ENCODE measurements around the gene BAAT.
"Not testable (repeated sequence)": the region's sequence is repeated elsewhere in the genome, so short reads cannot be mapped to it uniquely, and the experiment has no call there.

The BAAT gene

DNA sequence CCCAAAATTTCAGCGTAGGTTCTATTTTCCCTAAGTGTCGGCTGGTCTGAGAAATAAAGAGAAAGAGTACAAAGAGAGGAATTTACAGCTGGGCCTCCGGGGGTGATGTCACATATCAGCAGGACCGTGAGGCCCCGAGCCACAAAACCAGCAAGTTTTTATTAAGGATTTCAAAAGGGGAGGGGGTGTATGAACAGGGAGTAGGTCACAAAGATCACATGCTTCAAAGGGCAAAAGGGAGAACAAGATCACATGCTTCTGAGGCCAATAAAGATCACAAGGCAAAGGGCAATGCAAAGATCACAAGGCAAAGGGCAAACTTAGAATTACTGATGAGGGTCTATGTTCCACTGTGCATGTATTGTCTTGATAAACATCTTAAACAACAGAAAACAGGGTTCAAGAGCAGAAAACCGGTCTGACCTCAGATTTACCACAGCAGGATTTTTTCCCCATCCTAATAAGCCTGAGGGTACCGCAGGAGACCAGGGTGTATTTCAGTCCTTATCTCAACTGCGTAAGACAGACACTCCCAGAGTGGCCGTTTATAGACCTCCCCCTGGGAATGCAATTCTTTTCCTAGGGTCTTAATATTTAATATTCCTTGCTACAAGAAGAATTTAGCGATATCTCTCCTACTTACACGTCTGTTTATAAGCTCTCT is at the start of gene BAAT:
TSS of gene BAAT (minus strand) at position 134 of the 664 bp plus-strand sequence. CDS start 13,602 bp downstream, outside the sequence.
- H3K4me1 ChIP-seq (ENCODE audit: control insufficient read depth in 1 of 2, insufficient read depth in 2 of 2, low read length in 2 of 2); H3K9ac ChIP-seq (ENCODE audit: low read depth in 1 of 2, low read length in 2 of 2); H3K4me3 ChIP-seq (ENCODE audit: low read depth in 1 of 2, low read length in 2 of 2); H3K27me3 ChIP-seq (ENCODE audit: control insufficient read depth in 1 of 2, insufficient read depth in 2 of 2, low read length in 2 of 2); H3K9me3 ChIP-seq (ENCODE audit: control insufficient read depth in 1 of 2, low read length in 2 of 2); H3K27ac ChIP-seq (ENCODE audit: low read depth, low read length): not testable (repeated sequence)
- peaks cover 4 to 17% of the 10 kb centered on the region in 2 donors for H3K36me3 ChIP-seq (ENCODE audit: control insufficient read depth in 1 of 2, insufficient read depth in 2 of 2, low read length in 2 of 2)

DNA sequence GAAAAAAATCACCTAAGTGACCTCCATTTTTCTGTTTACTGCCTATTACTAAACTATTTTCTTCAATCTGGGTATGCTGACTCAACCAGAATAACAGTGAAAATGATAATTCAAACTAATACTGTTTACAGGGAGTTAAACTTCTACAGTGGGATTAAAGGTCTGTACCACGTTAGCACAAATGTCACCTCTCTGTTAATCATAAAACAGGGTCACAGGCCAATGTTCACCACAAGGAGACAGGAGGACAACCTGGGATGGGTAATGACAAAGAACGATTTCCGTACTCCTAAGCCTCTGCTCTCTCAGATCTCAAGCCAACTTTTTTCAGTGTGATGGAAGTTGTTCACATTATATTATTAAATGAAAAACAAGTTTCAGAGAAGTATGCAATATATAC is 48.4 kb upstream of the BAAT start:
- H3K4me3 ChIP-seq (ENCODE audit: low read depth in 1 of 2, low read length in 2 of 2) = peak overlapping the region; percentile 62 to 79
- peak overlapping the region; percentile 78 for H3K27ac ChIP-seq (ENCODE audit: low read depth, low read length)
- peaks cover 5 to 41% of the 10 kb centered on the region in 2 donors for H3K4me1 ChIP-seq (ENCODE audit: control insufficient read depth in 1 of 2, insufficient read depth in 2 of 2, low read length in 2 of 2)
- H3K9ac ChIP-seq (ENCODE audit: low read depth in 1 of 2, low read length in 2 of 2) = peak overlapping the region; percentile 34 to 89
- H3K27me3 ChIP-seq (ENCODE audit: control insufficient read depth in 1 of 2, insufficient read depth in 2 of 2, low read length in 2 of 2) = no peaks in the 10 kb centered on the region
- H3K36me3 ChIP-seq (ENCODE audit: control insufficient read depth in 1 of 2, insufficient read depth in 2 of 2, low read length in 2 of 2) = peaks cover 28 to 33% of the 10 kb centered on the region in 2 donors
- H3K9me3 ChIP-seq (ENCODE audit: control insufficient read depth in 1 of 2, low read length in 2 of 2) = no peaks in the 10 kb centered on the region

- H3K27ac ChIP-seq (ENCODE audit: low read depth, low read length) = no peak overlapping the region
- peaks cover 5 to 38% of the 10 kb centered on the region in 2 donors for H3K4me1 ChIP-seq (ENCODE audit: control insufficient read depth in 1 of 2, insufficient read depth in 2 of 2, low read length in 2 of 2)
- no peaks in the 10 kb centered on the region for H3K27me3 ChIP-seq (ENCODE audit: control insufficient read depth in 1 of 2, insufficient read depth in 2 of 2, low read length in 2 of 2)
- no peaks in the 10 kb centered on the region for H3K9me3 ChIP-seq (ENCODE audit: control insufficient read depth in 1 of 2, low read length in 2 of 2)
- peak overlapping the region; percentile 62 to 79 for H3K4me3 ChIP-seq (ENCODE audit: low read depth in 1 of 2, low read length in 2 of 2)
- H3K9ac ChIP-seq (ENCODE audit: low read depth in 1 of 2, low read length in 2 of 2) = peak overlapping the region; percentile 34 to 89
- peaks cover 33 to 34% of the 10 kb centered on the region in 2 donors for H3K36me3 ChIP-seq (ENCODE audit: control insufficient read depth in 1 of 2, insufficient read depth in 2 of 2, low read length in 2 of 2)
Measured at GRCh38 chr9:101432740-101433139, 47.9 kb upstream of the BAAT start.

GRCh38 chr9:101432171-101432570 is 47.4 kb upstream of the BAAT start:
- peak overlapping the region; percentile 11 for H3K27ac ChIP-seq (ENCODE audit: low read depth, low read length)

GRCh38 chr9:101429736-101430135 is 44.9 kb upstream of the BAAT start:
- Histone ChIP-seq H3K4me3 (ENCODE audit: low read depth in 1 of 2, low read length in 2 of 2) (no peak overlapping the region), H3K9ac (ENCODE audit: low read depth in 1 of 2, low read length in 2 of 2) (no peak overlapping the region), H3K27me3 (ENCODE audit: control insufficient read depth in 1 of 2, insufficient read depth in 2 of 2, low read length in 2 of 2) (no peaks in the 10 kb centered on the region), H3K27ac (ENCODE audit: low read depth, low read length) (no peak overlapping the region), H3K36me3 (ENCODE audit: control insufficient read depth in 1 of 2, insufficient read depth in 2 of 2, low read length in 2 of 2) (peaks cover 57 to 61% of the 10 kb centered on the region in 2 donors), H3K9me3 (ENCODE audit: control insufficient read depth in 1 of 2, low read length in 2 of 2) (no peaks in the 10 kb centered on the region), H3K4me1 (ENCODE audit: control insufficient read depth in 1 of 2, insufficient read depth in 2 of 2, low read length in 2 of 2) (peaks cover 5 to 21% of the 10 kb centered on the region in 2 donors)

More at GRCh38 chr9:101432171-101432570, 47.4 kb upstream of the BAAT start:
- H3K27me3 ChIP-seq (ENCODE audit: control insufficient read depth in 1 of 2, insufficient read depth in 2 of 2, low read length in 2 of 2) = no peaks in the 10 kb centered on the region
- peak overlapping the region in 1 of 2 donors; percentile 89 for H3K9ac ChIP-seq (ENCODE audit: low read depth in 1 of 2, low read length in 2 of 2)
- peaks cover 5 to 33% of the 10 kb centered on the region in 2 donors for H3K4me1 ChIP-seq (ENCODE audit: control insufficient read depth in 1 of 2, insufficient read depth in 2 of 2, low read length in 2 of 2)
- H3K4me3 ChIP-seq (ENCODE audit: low read depth in 1 of 2, low read length in 2 of 2) = peak overlapping the region; percentile 62 to 79
- H3K9me3 ChIP-seq (ENCODE audit: control insufficient read depth in 1 of 2, low read length in 2 of 2) = no peaks in the 10 kb centered on the region
- H3K36me3 ChIP-seq (ENCODE audit: control insufficient read depth in 1 of 2, insufficient read depth in 2 of 2, low read length in 2 of 2) = peaks cover 38 to 39% of the 10 kb centered on the region in 2 donors

GRCh38 chr9:101428909-101429308 is 44.1 kb upstream of the BAAT start:
- Histone ChIP-seq H3K36me3 (ENCODE audit: control insufficient read depth in 1 of 2, insufficient read depth in 2 of 2, low read length in 2 of 2) (peaks cover 53 to 67% of the 10 kb centered on the region in 2 donors), H3K4me3 (ENCODE audit: low read depth in 1 of 2, low read length in 2 of 2) (no peak overlapping the region), H3K9me3 (ENCODE audit: control insufficient read depth in 1 of 2, low read length in 2 of 2) (no peaks in the 10 kb centered on the region), H3K27me3 (ENCODE audit: control insufficient read depth in 1 of 2, insufficient read depth in 2 of 2, low read length in 2 of 2) (no peaks in the 10 kb centered on the region), H3K9ac (ENCODE audit: low read depth in 1 of 2, low read length in 2 of 2) (no peak overlapping the region), H3K4me1 (ENCODE audit: control insufficient read depth in 1 of 2, insufficient read depth in 2 of 2, low read length in 2 of 2) (peaks cover 5 to 21% of the 10 kb centered on the region in 2 donors), H3K27ac (ENCODE audit: low read depth, low read length) (no peak overlapping the region)

DNA sequence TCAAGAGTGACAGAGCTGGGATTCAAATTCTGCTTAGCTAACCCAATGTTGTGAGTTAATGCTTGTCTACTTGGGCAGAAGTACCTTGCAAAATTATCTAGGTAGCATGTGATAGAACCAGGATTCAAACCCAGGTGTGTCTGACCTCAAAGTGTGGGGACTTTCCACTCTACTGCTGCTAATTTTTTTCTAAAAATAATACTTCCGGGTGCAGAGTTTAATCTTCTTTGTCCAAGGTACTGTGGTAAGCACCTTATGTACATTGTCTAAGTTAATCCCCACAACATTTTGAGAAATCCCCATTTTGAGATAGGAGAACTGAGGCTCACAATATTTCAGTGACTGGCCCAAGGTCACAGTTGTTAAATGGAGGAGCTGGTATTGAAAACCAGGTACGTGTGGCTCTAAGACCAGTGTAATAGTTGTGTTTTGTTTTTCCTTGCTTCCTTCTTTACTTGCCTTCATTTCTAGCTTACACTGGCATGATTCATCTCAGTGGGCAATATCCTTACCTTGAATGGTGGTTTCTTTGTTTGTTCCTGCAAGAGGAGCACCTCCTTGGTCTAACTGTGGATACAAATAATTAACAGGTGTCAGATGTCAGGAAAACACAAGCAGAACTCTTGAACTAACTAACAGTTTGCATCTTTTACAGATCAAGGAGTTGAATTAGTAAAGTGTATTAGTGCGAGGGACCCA is 43.3 kb upstream of the BAAT start:
- H3K4me1 ChIP-seq (ENCODE audit: control insufficient read depth in 1 of 2, insufficient read depth in 2 of 2, low read length in 2 of 2) = peaks cover 2 to 21% of the 10 kb centered on the region in 2 donors
- no peaks in the 10 kb centered on the region for H3K9me3 ChIP-seq (ENCODE audit: control insufficient read depth in 1 of 2, low read length in 2 of 2)
- H3K27me3 ChIP-seq (ENCODE audit: control insufficient read depth in 1 of 2, insufficient read depth in 2 of 2, low read length in 2 of 2) = no peaks in the 10 kb centered on the region
- no peak overlapping the region for H3K4me3 ChIP-seq (ENCODE audit: low read depth in 1 of 2, low read length in 2 of 2)
- H3K36me3 ChIP-seq (ENCODE audit: control insufficient read depth in 1 of 2, insufficient read depth in 2 of 2, low read length in 2 of 2) = peaks cover 61 to 72% of the 10 kb centered on the region in 2 donors
- H3K27ac ChIP-seq (ENCODE audit: low read depth, low read length) = no peak overlapping the region
- no peak overlapping the region for H3K9ac ChIP-seq (ENCODE audit: low read depth in 1 of 2, low read length in 2 of 2)

DNA sequence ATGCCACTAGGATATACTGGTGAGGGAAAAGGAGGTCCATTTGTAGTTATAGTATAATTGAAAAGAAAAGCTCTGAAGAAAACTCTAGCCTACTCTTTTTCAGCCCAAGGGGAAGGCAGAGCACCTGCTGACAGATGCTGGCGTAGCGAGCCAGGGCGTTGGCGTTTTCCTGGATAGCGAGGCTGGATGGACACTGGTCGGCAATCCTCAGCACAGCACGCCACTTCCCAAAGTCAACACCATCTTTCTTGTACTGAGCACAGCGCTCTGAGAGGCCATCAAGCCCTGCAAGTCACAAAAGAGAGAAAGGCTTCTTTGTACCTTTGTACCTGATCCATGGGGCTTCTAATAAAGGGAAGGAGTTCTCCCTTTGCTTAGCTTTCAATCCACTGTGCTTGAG is 42.6 kb upstream of the BAAT start:
- peaks cover 62 to 78% of the 10 kb centered on the region in 2 donors for H3K36me3 ChIP-seq (ENCODE audit: control insufficient read depth in 1 of 2, insufficient read depth in 2 of 2, low read length in 2 of 2)

GRCh38 chr9:101421653-101422065 is 36.9 kb upstream of the BAAT start:
- H3K36me3 ChIP-seq (ENCODE audit: control insufficient read depth in 1 of 2, insufficient read depth in 2 of 2, low read length in 2 of 2) = peaks cover 28 to 48% of the 10 kb centered on the region in 2 donors
- H3K27ac ChIP-seq (ENCODE audit: low read depth, low read length) = no peak overlapping the region
- no peaks in the 10 kb centered on the region for H3K9me3 ChIP-seq (ENCODE audit: control insufficient read depth in 1 of 2, low read length in 2 of 2)
- no peak overlapping the region for H3K9ac ChIP-seq (ENCODE audit: low read depth in 1 of 2, low read length in 2 of 2)
- H3K4me1 ChIP-seq (ENCODE audit: control insufficient read depth in 1 of 2, insufficient read depth in 2 of 2, low read length in 2 of 2) = no peaks in the 10 kb centered on the region
- no peak overlapping the region for H3K4me3 ChIP-seq (ENCODE audit: low read depth in 1 of 2, low read length in 2 of 2)
- no peaks in the 10 kb centered on the region for H3K27me3 ChIP-seq (ENCODE audit: control insufficient read depth in 1 of 2, insufficient read depth in 2 of 2, low read length in 2 of 2)

More for the DNA sequence above, 42.6 kb upstream of the BAAT start:
- Histone ChIP-seq H3K27me3 (ENCODE audit: control insufficient read depth in 1 of 2, insufficient read depth in 2 of 2, low read length in 2 of 2) (no peaks in the 10 kb centered on the region), H3K9ac (ENCODE audit: low read depth in 1 of 2, low read length in 2 of 2) (no peak overlapping the region), H3K4me3 (ENCODE audit: low read depth in 1 of 2, low read length in 2 of 2) (no peak overlapping the region), H3K9me3 (ENCODE audit: control insufficient read depth in 1 of 2, low read length in 2 of 2) (no peaks in the 10 kb centered on the region), H3K27ac (ENCODE audit: low read depth, low read length) (no peak overlapping the region), H3K4me1 (ENCODE audit: control insufficient read depth in 1 of 2, insufficient read depth in 2 of 2, low read length in 2 of 2) (peaks cover 0 to 21% of the 10 kb centered on the region in 2 donors)

- no peaks in the 10 kb centered on the region for H3K27me3 ChIP-seq (ENCODE audit: control insufficient read depth in 1 of 2, insufficient read depth in 2 of 2, low read length in 2 of 2)
- peaks cover 0 to 4% of the 10 kb centered on the region in 2 donors for H3K9me3 ChIP-seq (ENCODE audit: control insufficient read depth in 1 of 2, low read length in 2 of 2)
- peaks cover 14 to 34% of the 10 kb centered on the region in 2 donors for H3K36me3 ChIP-seq (ENCODE audit: control insufficient read depth in 1 of 2, insufficient read depth in 2 of 2, low read length in 2 of 2)
- H3K4me1 ChIP-seq (ENCODE audit: control insufficient read depth in 1 of 2, insufficient read depth in 2 of 2, low read length in 2 of 2) = no peaks in the 10 kb centered on the region
- no peak overlapping the region for H3K4me3 ChIP-seq (ENCODE audit: low read depth in 1 of 2, low read length in 2 of 2)
- no peak overlapping the region for H3K27ac ChIP-seq (ENCODE audit: low read depth, low read length)
- H3K9ac ChIP-seq (ENCODE audit: low read depth in 1 of 2, low read length in 2 of 2) = no peak overlapping the region
Measured at GRCh38 chr9:101419863-101420262, 35.1 kb upstream of the BAAT start.

Data from duodenal mucosa (tissue), 2 donors.